ENCODE data around the gene ARL4C. TPM values are rescaled to one million over a fixed set of nuclear protein-coding genes. Genes with fewer than 3 reads are reported as not detected.

The ARL4C gene
- total and polyA plus RNA-seq, 12 donors = 1.3 to 16.0 (median 6.8) TPM

- no peak for TF ChIP-seq CTCF (IDR thresholded peaks at IDR 0.05)
- no peak for TF ChIP-seq POLR2A (IDR thresholded peaks at IDR 0.05)
- H3K27ac ChIP-seq = no peak overlapping the region
- intact Hi-C loops (cut with DNase I) = no loop called here
- H3K9me3 ChIP-seq (replicated peaks in 1 of 3) = no peaks in the 10 kb centered on the region
- H3K4me1 ChIP-seq (replicated peaks in 1 of 2) = peaks cover 0 to 4% of the 10 kb centered on the region in 2 donors
- H3K27me3 ChIP-seq = no peaks in the 10 kb centered on the region
- WGBS, 4 donors = 88 to 98% (median 91%) methylated on average over 4 of the region's 4 CpGs
- no peaks in the 10 kb centered on the region for H3K36me3 ChIP-seq (replicated peaks in 1 of 2)
- H3K4me3 ChIP-seq = no peak overlapping the region
- DNase-seq = no peak
These were observed 52.6 kb downstream of the ARL4C start for GRCh38 chr2:234444242-234444730.

Measured in adrenal gland (tissue), 12 donors.